Retinal pigment epithelial cell (primary cell): Measurements from ENCODE around the gene PSME4.

ENCODE experiments used
- DNase-seq: peaks from one replicate; pipeline ENCODE4 v3.0.0-alpha.2; 2010; ENCODE audit warnings: low read depth
- H3K4me3 ChIP-seq: 2 replicates; pipeline ENCODE4 v1.5.1; 2011; ENCODE audit warnings: mild to moderate bottlenecking, low read length, control low read depth, moderate library complexity
- TF ChIP-seq, protein P1 (sequence below): conservative IDR thresholded peaks from 2 replicates; pipeline ENCODE4 v1.5.1; 2011; ENCODE audit warnings: low read depth, low read length, control low read depth, inconsistent platforms

The PSME4 gene

DNA sequence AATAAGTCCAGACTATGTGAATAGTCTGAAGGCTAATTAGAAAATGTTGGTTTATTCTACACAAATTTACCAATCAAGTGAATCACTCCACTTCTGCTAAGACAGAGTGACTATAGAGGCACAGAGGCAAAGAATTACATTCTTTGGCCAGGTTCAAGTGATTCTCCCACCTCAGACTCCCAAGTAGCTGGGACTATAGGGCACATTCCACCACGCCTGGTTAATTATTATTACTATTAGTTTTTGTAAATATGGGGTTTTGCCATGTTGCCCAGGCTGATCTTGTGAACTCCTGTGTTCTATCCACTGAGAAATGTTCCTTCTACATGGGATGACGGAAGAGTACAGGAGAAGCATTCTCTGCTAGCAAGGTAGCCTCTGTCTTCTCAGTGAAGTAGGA is 37.6 kb upstream of the PSME4 start:
- TF ChIP-seq, protein P1, sequence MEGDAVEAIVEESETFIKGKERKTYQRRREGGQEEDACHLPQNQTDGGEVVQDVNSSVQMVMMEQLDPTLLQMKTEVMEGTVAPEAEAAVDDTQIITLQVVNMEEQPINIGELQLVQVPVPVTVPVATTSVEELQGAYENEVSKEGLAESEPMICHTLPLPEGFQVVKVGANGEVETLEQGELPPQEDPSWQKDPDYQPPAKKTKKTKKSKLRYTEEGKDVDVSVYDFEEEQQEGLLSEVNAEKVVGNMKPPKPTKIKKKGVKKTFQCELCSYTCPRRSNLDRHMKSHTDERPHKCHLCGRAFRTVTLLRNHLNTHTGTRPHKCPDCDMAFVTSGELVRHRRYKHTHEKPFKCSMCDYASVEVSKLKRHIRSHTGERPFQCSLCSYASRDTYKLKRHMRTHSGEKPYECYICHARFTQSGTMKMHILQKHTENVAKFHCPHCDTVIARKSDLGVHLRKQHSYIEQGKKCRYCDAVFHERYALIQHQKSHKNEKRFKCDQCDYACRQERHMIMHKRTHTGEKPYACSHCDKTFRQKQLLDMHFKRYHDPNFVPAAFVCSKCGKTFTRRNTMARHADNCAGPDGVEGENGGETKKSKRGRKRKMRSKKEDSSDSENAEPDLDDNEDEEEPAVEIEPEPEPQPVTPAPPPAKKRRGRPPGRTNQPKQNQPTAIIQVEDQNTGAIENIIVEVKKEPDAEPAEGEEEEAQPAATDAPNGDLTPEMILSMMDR = no peak
- DNase-seq = no peak

DNA sequence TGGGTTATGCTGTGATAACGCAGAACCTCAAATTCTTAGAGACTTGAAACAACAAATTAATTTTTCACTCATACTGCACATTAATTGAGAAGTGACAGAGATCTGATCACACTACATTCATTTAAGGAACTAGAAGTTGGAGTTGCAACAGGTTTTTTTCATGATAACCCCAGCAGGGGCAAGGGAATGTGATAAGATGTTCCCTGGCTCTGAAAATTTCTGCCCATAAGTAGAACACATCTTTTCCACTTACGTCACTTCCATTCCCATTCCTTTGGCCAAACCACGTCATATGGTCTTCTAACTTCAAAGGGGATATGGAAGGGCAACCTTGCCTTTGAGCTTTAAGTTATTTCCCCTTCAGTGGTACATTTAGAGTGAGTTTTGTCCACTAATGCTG is 29.7 kb upstream of the PSME4 start:
- TF ChIP-seq, protein P1 = no peak
- no peak for DNase-seq
- no peak overlapping the region for H3K4me3 ChIP-seq

More for the DNA sequence above, 37.6 kb upstream of the PSME4 start:
- H3K4me3 ChIP-seq = no peak overlapping the region

DNA sequence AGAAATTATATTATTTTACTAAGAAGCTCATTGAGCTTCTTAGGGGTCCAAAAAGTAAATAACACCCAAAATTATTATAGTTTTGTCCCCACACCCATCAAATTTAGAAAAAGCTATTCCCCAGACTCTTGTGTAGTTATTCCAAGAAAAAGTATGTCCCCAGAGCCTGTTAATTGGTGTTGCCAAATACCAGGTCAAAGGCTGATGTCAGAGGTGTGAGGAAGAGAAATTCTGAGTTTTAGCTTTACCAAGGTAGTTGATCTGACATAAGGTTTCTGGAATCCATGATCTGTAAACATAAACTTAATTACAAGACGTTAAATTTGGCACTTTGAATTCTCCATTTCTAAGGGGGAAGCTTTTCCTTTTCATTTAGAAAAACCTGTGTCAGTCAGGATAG is 29.3 kb upstream of the PSME4 start:
- DNase-seq = no peak
- TF ChIP-seq, protein P1 = no peak
- H3K4me3 ChIP-seq = no peak overlapping the region

DNA sequence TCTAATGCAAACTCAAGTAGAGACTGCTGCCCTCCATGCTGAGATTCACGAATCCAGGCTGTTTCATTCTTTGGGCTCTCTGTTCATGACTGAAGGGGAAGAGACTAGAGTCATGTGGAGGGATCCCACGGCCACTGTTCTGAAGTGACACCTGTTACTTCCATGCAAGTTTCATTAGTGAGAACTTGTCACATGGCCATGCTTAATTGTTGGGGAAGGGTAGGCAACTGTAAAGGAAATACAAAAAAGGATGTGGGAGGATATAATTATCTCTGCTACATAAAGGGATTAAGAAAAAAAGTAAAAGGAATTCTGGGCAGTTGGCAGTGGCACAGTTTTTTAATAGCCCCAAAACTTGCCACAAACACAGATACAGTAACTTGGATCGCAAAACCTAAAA is 28.0 kb upstream of the PSME4 start:
- H3K4me3 ChIP-seq = no peak overlapping the region

DNA sequence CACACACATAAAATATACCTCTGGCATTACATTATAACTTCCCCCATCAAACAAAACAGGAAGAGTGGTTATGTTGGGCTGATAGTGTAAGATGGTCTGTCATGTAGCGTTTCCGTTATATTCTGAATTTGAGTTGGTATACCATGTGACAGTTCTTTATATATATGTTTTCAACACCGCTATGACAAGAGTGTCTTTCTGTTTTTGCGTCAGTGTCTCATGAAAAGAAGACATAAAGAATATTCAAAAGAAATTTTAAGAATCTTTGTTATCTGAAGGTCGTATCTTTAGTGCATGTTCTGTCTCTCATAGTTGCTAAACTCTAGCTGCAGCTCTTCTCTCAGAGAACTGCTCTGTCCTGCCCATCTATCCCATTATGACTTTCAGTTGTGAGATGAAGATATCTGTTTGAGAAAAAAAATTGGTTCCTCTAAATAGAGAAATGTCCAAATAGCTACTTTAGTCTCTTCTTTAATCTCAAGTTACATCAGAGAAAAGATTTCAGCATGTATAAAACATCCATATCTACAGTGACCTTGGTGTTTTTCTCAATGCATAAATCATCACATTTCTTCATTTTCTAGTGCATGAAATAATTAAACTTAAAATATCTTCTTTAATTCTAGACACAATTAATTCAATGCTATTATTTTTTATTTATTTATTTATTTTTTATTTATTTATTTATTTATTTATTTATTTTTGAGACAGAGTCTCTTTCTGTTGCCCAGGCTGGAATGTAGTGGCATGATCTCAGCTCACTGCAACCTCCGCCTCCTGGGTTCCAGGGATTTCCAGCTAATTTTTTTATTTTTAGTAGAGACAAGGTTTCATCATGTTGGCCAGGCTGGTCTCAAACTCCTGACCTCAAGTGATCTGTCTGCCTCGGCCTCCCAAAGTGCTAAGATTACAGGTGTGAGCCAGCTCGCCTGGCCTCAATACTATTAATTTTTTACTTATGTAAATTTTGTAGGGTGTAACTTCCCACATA is 24.3 kb upstream of the PSME4 start:
- TF ChIP-seq, protein P1 = no peak
- no peak for DNase-seq

More for the DNA sequence above, 28.0 kb upstream of the PSME4 start:
- DNase-seq = no peak
- TF ChIP-seq, protein P1 = no peak

DNA sequence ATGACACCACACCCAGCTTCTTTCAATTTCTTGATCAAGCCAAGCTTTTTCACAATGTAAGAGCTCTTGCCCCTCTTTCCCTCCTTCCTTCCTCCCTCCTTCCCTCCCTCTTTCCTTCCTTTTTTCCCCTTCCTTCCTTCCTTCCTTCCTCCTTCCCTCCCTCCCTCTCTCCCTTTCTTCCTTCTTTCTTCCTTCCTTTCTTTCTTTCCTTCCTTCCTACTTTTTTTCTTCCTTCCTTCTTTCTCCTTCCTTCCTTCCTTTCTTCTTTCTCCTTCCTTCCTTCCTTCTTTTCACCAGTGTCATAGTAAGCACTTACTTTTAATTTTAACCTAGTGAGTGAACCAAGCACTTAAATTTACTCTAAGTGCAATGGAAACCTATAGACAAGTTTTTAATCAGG is 21.2 kb upstream of the PSME4 start:
- H3K4me3 ChIP-seq = no peak overlapping the region
- DNase-seq = no peak
- TF ChIP-seq, protein P1 = no peak

More for the DNA sequence above, 24.3 kb upstream of the PSME4 start:
- H3K4me3 ChIP-seq = no peak overlapping the region
